HG02938 (cell line): ENCODE data around the gene RPL13.
"Not testable (repeated sequence)": the region's sequence is repeated elsewhere in the genome, so short reads cannot be mapped to it uniquely, and the experiment has no call there.

ENCODE experiments used
- ATAC-seq: cut with Tn5 transposase; IDR thresholded peaks from one replicate; pipeline ENCODE4 v1.9.1; 2021; ENCODE audit warnings: mild to moderate bottlenecking, moderate library complexity; ENCODE audit not compliant: unreplicated experiment

RPL13 gene

GRCh38 chr16:89576153-89577054 lies 15.9 kb downstream of the RPL13 start:
- ATAC-seq = no peak

- no peak for ATAC-seq
Observed at GRCh38 chr16:89577055-89577759, 16.7 kb downstream of the RPL13 start.

GRCh38 chr16:89579351-89579750 lies 18.9 kb downstream of the RPL13 start:
- no peak for ATAC-seq

- no peak for ATAC-seq
Observed at GRCh38 chr16:89581045-89581695, 20.7 kb downstream of the RPL13 start.

- no peak for ATAC-seq
Observed at GRCh38 chr16:89581861-89582563, 21.5 kb downstream of the RPL13 start.

- no peak for ATAC-seq
Observed at GRCh38 chr16:89582614-89583196, 22.2 kb downstream of the RPL13 start.

- ATAC-seq = no peak
Observed at GRCh38 chr16:89583197-89583894, 22.9 kb downstream of the RPL13 start.

GRCh38 chr16:89583895-89584644 lies 23.6 kb downstream of the RPL13 start:
- ATAC-seq = no peak

- no peak for ATAC-seq
Observed at GRCh38 chr16:89584768-89585549, 24.5 kb downstream of the RPL13 start.

- ATAC-seq = no peak
Observed at GRCh38 chr16:89586218-89586617, 25.7 kb downstream of the RPL13 start.

GRCh38 chr16:89586853-89587252 lies 26.4 kb downstream of the RPL13 start:
- ATAC-seq = no peak

- not testable (repeated sequence) for ATAC-seq
Observed at GRCh38 chr16:89587676-89588075, 27.2 kb downstream of the RPL13 start.

- no peak for ATAC-seq
Observed at GRCh38 chr16:89588413-89589109, 28.1 kb downstream of the RPL13 start.

- ATAC-seq = no peak
Observed at GRCh38 chr16:89589241-89589926, 28.9 kb downstream of the RPL13 start.

GRCh38 chr16:89593841-89594240 lies 33.4 kb downstream of the RPL13 start:
- ATAC-seq = no peak

GRCh38 chr16:89595330-89596060 lies 35.0 kb downstream of the RPL13 start:
- no peak for ATAC-seq
